ENCODE data around the gene PLET1.
"Not testable (repeated sequence)": the region's sequence is repeated elsewhere in the genome, so short reads cannot be mapped to it uniquely, and the experiment has no call there.

The PLET1 gene

DNA sequence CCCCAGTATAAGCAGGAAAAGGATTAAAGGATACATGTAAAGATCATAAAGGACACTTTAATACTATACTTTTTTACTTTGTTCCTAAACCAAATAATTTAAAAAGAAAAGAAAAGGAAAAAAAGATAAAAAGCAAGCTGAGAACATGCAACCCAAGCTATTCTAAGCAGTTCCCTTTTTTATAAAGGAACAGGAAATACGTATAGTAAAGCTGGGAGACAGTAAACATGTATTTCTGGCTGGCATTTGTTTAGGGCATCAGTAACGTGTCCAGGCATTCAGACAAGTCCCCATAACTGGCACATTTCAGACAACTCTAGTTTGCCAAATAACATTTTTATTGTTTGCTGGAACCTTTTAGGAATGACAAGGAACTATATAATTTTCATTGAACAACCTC, 60.4 kb downstream of the PLET1 start:
- no peak for TF ChIP-seq CTCF (conservative IDR thresholded peaks at IDR 0.05; ENCODE audit: low read length)
- H3K4me3 ChIP-seq (ENCODE audit: low read length) = no peak overlapping the region

GRCh38 chr11:112199101-112199500, 61.6 kb downstream of the PLET1 start:
- H3K4me3 ChIP-seq (ENCODE audit: low read length); DNase-seq (ENCODE audit: low read depth): not testable (repeated sequence)

More for the DNA sequence above, 60.4 kb downstream of the PLET1 start:
- no peak for DNase-seq (ENCODE audit: low read depth)

All from AG10803 (cell line).